Esophagus muscularis mucosa (tissue), 4 donors: Measurements from ENCODE around the gene TNK2. TPM values are rescaled to one million over a fixed set of nuclear protein-coding genes. Genes with fewer than 3 reads are reported as not detected.

Experiments used
- DNase-seq: peaks from one replicate; pipeline ENCODE4 v3.0.0-alpha.2; 2017; ENCODE audit errors: extremely low spot score
- H3K27ac ChIP-seq, 4 donors: fragments of 200-600 bp; sonication (generic); replicated peaks in 1 of 4; 1 replicate in 3 of 4; 2 replicates in 1 of 4; pipeline ENCODE4 v1.5.1; 2016 to 2019; ENCODE audit warnings: mild to moderate bottlenecking in 1 of 4
- H3K27me3 ChIP-seq, 4 donors: fragments of 200-600 bp; sonication (generic); one replicate each; pipeline versions ENCODE4 v1.5.1 to v1.6.0; 2016 to 2019
- H3K36me3 ChIP-seq, 4 donors: fragments of 200-600 bp; sonication (generic); one replicate each; pipeline ENCODE4 v1.5.1; 2016 to 2019
- H3K4me1 ChIP-seq, 4 donors: fragments of 200-600 bp; sonication (generic); one replicate each; pipeline ENCODE4 v1.5.1; 2016 to 2019
- H3K4me3 ChIP-seq, 4 donors: fragments of 200-600 bp; sonication (generic); 1 replicate in 2 of 4; 2 replicates in 2 of 4; pipeline ENCODE4 v1.5.1; 2016 to 2019; ENCODE audit warnings: mild to moderate bottlenecking in 4 of 4, moderate library complexity in 1 of 4
- H3K9me3 ChIP-seq, 4 donors: fragments of 200-600 bp; sonication (generic); 1 replicate in 3 of 4; 2 replicates in 1 of 4; pipeline ENCODE4 v1.5.1; 2016 to 2019
- CTCF ChIP-seq, 3 experiments: fragments of 200-600 bp in 2 of 3; fragments of 450-650 bp in 1 of 3; sonication (generic) in 2 of 3; IDR thresholded peaks; one replicate each; pipeline ENCODE4 v1.5.1; 2017 to 2019; ENCODE audit warnings: antibody characterized with exemption in 3 of 3, mild to moderate bottlenecking in 2 of 3, moderate library complexity in 1 of 3
- EP300 ChIP-seq: sonication (generic); formaldehyde crosslinking; IDR thresholded peaks from one replicate; pipeline ENCODE4 v1.6.1; 2017; ENCODE audit warnings: antibody characterized with exemption
- POLR2A ChIP-seq: fragments of 450-650 bp; IDR thresholded peaks from one replicate; pipeline ENCODE4 v1.6.1; 2017; ENCODE audit warnings: antibody characterized with exemption, moderate library complexity, mild to moderate bottlenecking, low read depth
- POLR2AphosphoS5 ChIP-seq, 2 donors: sonication (generic); formaldehyde crosslinking; IDR thresholded peaks; one replicate each; pipeline ENCODE4 v1.6.1; 2017; ENCODE audit warnings: antibody characterized with exemption in 2 of 2
- WGBS: methylation state at CpG from one replicate; pipeline ENCODE4 v1.1.5; 2018; 5-methylcytosine and 5-hydroxymethylcytosine counted together
- intact Hi-C: fragments of 100-400 bp; cut with DNase I; formaldehyde crosslinking; loops from one replicate; pipeline ENCODE4 v1.15.1; 2023
- small RNA-seq, 3 donors: library from RNA; depleted of rRNA; stranded (forward); fragments of <200 nt; gene quantifications; one replicate each; pipeline ENCODE3, GENCODE V24; 2016
- total RNA-seq, 4 donors: library from RNA; depleted of rRNA; stranded (reverse); fragments of >200 nt; gene quantifications; one replicate each; pipeline versions ENCODE4 v1.1.0 to v1.2.1, GENCODE V29; 2016

The TNK2 gene
- total RNA-seq, 4 donors from 2014 or later, result 16.4 to 42.3 (median 28.3) TPM

GRCh38 chr3:195815169-195815771 lies 93.1 kb downstream of the TNK2 start:
- Histone ChIP-seq H3K36me3 (no peaks in the 10 kb centered on the region), H3K4me1 (no peaks in the 10 kb centered on the region), H3K27ac (no peak overlapping the region), H3K4me3 (no peak overlapping the region), H3K27me3 (peaks cover 0 to 41% (median 0%) of the 10 kb centered on the region in 4 donors), H3K9me3 (no peaks in the 10 kb centered on the region)
- 82% methylated on average over 16 of the region's 18 CpGs for WGBS
- intact Hi-C loops, result no loop called here
- no peak for TF ChIP-seq CTCF (IDR thresholded peaks at IDR 0.05)
- TF ChIP-seq POLR2AphosphoS5 (IDR thresholded peaks at IDR 0.05), result no peak
- no peak for TF ChIP-seq EP300
- TF ChIP-seq POLR2A, result no peak
- no peak for DNase-seq

GRCh38 chr3:195813916-195814640 lies 94.3 kb downstream of the TNK2 start:
- H3K4me1 ChIP-seq, result no peaks in the 10 kb centered on the region
- H3K9me3 ChIP-seq, result no peaks in the 10 kb centered on the region
- intact Hi-C loops, result no loop called here
- no peak overlapping the region for H3K27ac ChIP-seq
- H3K4me3 ChIP-seq, result no peak overlapping the region
- no peaks in the 10 kb centered on the region for H3K36me3 ChIP-seq
- peaks cover 0 to 42% (median 0%) of the 10 kb centered on the region in 4 donors for H3K27me3 ChIP-seq
- TF ChIP-seq POLR2A, result no peak
- TF ChIP-seq CTCF (IDR thresholded peaks at IDR 0.05), result no peak
- no peak for TF ChIP-seq POLR2AphosphoS5 (IDR thresholded peaks at IDR 0.05)
- no peak for TF ChIP-seq EP300
- WGBS, result 89% methylated on average over 24 of the region's 24 CpGs
- DNase-seq, result no peak

Small RNA genes lying within 50 kb of the gene (small RNA-seq; reads per million reads assigned to genes)
- gene MIR6829, result 0 reads per million in 3 donors
- 0 reads per million in 3 donors for gene RNU2-11P

Other genes with a start within 250 kb of the TNK2 start
- 1 to 10 TPM; 2.5 to 10.0 (median 4.7) TPM for gene MUC20, start 187.6 kb downstream of the TNK2 start, total RNA-seq
- under 1 TPM in 3 of 4 donors, not detected in 1; 0.19 to 0.63 (median 0.42) TPM for gene MUC4, start 96.6 kb downstream of the TNK2 start, total RNA-seq
- 10 to 100 TPM; 47.5 to 81.3 (median 57.7) TPM for gene TFRC, start 173.5 kb upstream of the TNK2 start, total RNA-seq